Measurements from ENCODE around the gene CASQ2.

Gene CASQ2

GRCh38 chr1:115658646-115659045, 109.9 kb downstream of the CASQ2 start:
- DNase-seq: no peak

- DNase-seq: peak in 1 of 2 experiments; percentile 28
Measured at GRCh38 chr1:115656461-115657077, 111.9 kb downstream of the CASQ2 start.

- no peak for DNase-seq
Measured at GRCh38 chr1:115655916-115656315, 112.6 kb downstream of the CASQ2 start.

- no peak for DNase-seq
Measured at GRCh38 chr1:115655306-115655663, 113.2 kb downstream of the CASQ2 start.

GRCh38 chr1:115654663-115655305, 113.7 kb downstream of the CASQ2 start:
- DNase-seq: no peak

- no peak for DNase-seq
Measured at GRCh38 chr1:115654125-115654524, 114.4 kb downstream of the CASQ2 start.

- no peak for DNase-seq
Measured at GRCh38 chr1:115652236-115652788, 116.2 kb downstream of the CASQ2 start.

- DNase-seq: no peak
Measured at GRCh38 chr1:115651391-115651790, 117.1 kb downstream of the CASQ2 start.

- no peak for DNase-seq
Measured at GRCh38 chr1:115650961-115651360, 117.6 kb downstream of the CASQ2 start.
